DOHH2 (cell line): Measurements from ENCODE around the gene HOXB8.

Source experiments
- CTCF ChIP-seq: fragments of 200-600 bp; sonication (generic); IDR thresholded peaks from one replicate; pipeline ENCODE4 v1.5.1; 2014; ENCODE audit warnings: antibody characterized with exemption, mild to moderate bottlenecking, low read depth, low read length; ENCODE audit not compliant: poor library complexity, severe bottlenecking
- EZH2phosphoT487 ChIP-seq: fragments of 200-600 bp; sonication (generic); IDR thresholded peaks from 2 replicates; pipeline ENCODE4 v1.6.1; 2017; ENCODE audit warnings: borderline replicate concordance, mild to moderate bottlenecking, antibody characterized with exemption, low read length, moderate library complexity, mixed read lengths

GRCh38 chr17:48574505-48575065 is 40.5 kb downstream of the HOXB8 start:
- TF ChIP-seq CTCF (no peak), EZH2phosphoT487 (no peak)
